HepG2 (cell line): ENCODE measurements around the gene NBPF1. TPM values are rescaled to one million over a fixed set of nuclear protein-coding genes. Genes with fewer than 3 reads are reported as not detected.

ENCODE experiments used
- ATAC-seq: fragments of 200-7000 bp; cut with Tn5 transposase; 3 replicates; pipeline ENCODE4 v1.9.1; 2020; ENCODE audit warnings: mild to moderate bottlenecking, moderate library complexity
- BruUV-seq: library from RNA; stranded (reverse); fragments of 400-500 nt; replicated peaks from 2 replicates; lab custom pipeline; 2021; lab: Mats Ljungman, UMichigan
- CTCF ChIA-PET: fragments of 300-600 bp; formaldehyde crosslinking; extraction: SDS; loops from one replicate; lab custom pipeline; 2021; ENCODE audit warnings: low total read pairs, inconsistent platforms, low intra/inter-chr PET ratio; lab: Yijun Ruan, JAX
- POLR2A ChIA-PET: fragments of 350-600 bp; sonication (Branson Sonifier 250); formaldehyde crosslinking; loops from one replicate; lab custom pipeline; 2020; ENCODE audit warnings: antibody characterized with exemption, inconsistent platforms; lab: Yijun Ruan, JAX
- DNase-seq: peaks from one replicate; pipeline ENCODE4 v3.0.0-alpha.2; 2015; ENCODE audit warnings: low spot score
- FAIRE-seq: peaks from 3 replicates; lab custom pipeline; 2011; peaks lifted over from hg19 to GRCh38; lab: Jason Lieb, UNC
- H2AFZ ChIP-seq: one replicate; pipeline ENCODE4 v1.6.1; 2011; ENCODE audit warnings: low read length, inconsistent platforms
- H3K27ac ChIP-seq: fragments of 300-600 bp; 3 replicates; pipeline ENCODE4 v1.8.0; 2011; ENCODE audit warnings: mixed run types, mild to moderate bottlenecking, mixed read lengths, low read length, inconsistent platforms; ENCODE audit not compliant: insufficient read depth; ENCODE audit errors: extremely low read length
- H3K27me3 ChIP-seq, 2 experiments: fragments of 200-600 bp in 1 of 2; 2 replicates in 1 of 2; 3 replicates in 1 of 2; pipeline versions ENCODE4 v1.6.0 to v1.8.0; 2011; ENCODE audit warnings: low read length in 2 of 2, mild to moderate bottlenecking in 2 of 2, moderate library complexity in 2 of 2, inconsistent platforms in 1 of 2; ENCODE audit not compliant: insufficient read depth in 2 of 2, control insufficient read depth in 1 of 2
- H3K36me3 ChIP-seq, 2 experiments: fragments of 200-600 bp in 1 of 2; replicated peaks in 1 of 2; 2 replicates in 1 of 2; 3 replicates in 1 of 2; pipeline versions ENCODE4 v1.5.1 to v1.8.0; 2011; ENCODE audit warnings: low read length in 2 of 2, inconsistent platforms in 1 of 2; ENCODE audit not compliant: insufficient read depth in 2 of 2, control insufficient read depth in 1 of 2
- H3K4me1 ChIP-seq: 2 replicates; pipeline ENCODE4 v1.5.1; 2012; ENCODE audit warnings: low read length, inconsistent platforms; ENCODE audit not compliant: insufficient read depth
- H3K4me2 ChIP-seq: 2 replicates; pipeline ENCODE4 v1.6.0; 2011; ENCODE audit warnings: low read depth, low read length, inconsistent platforms
- H3K4me3 ChIP-seq, 3 experiments: fragments of 200-600 bp in 1 of 3; sonication (generic), shearing (Covaris generic) in 1 of 3; replicated peaks in 1 of 3; 2 replicates each; pipeline ENCODE4 v1.5.1; 2011 to 2016; ENCODE audit warnings: low read length in 3 of 3, inconsistent platforms in 2 of 3, low read depth in 2 of 3, mild to moderate bottlenecking in 2 of 3, control low read depth in 1 of 3, mixed read lengths in 1 of 3; ENCODE audit not compliant: insufficient read depth in 1 of 3
- H3K79me2 ChIP-seq: one replicate; pipeline ENCODE4 v1.6.1; 2011; ENCODE audit warnings: low read length, inconsistent platforms; ENCODE audit not compliant: insufficient read depth
- H3K9ac ChIP-seq: 2 replicates; pipeline ENCODE4 v1.6.0; 2011; ENCODE audit warnings: mild to moderate bottlenecking, low read depth, low read length, inconsistent platforms; ENCODE audit not compliant: insufficient read depth
- H3K9me3 ChIP-seq: 2 replicates; pipeline ENCODE4 v1.5.1; 2012; ENCODE audit warnings: mild to moderate bottlenecking, low read length
- H4K20me1 ChIP-seq: 2 replicates; pipeline ENCODE4 v1.6.0; 2011; ENCODE audit warnings: inconsistent platforms, mild to moderate bottlenecking, low read length, moderate library complexity; ENCODE audit not compliant: insufficient read depth
- CEBPZ ChIP-seq: IDR thresholded peaks from 2 replicates; pipeline ENCODE4 v1.6.1; 2012; ENCODE audit warnings: low read length, improper control_type of control experiment
- CREBL2 ChIP-seq: sonication (generic); formaldehyde crosslinking; IDR thresholded peaks from 2 replicates; pipeline ENCODE4 v1.8.1; 2023; ENCODE audit warnings: missing genetic modification reagents, mild to moderate bottlenecking, borderline replicate concordance
- FOXO4 ChIP-seq: sonication (generic); formaldehyde crosslinking; conservative IDR thresholded peaks from 2 replicates; pipeline ENCODE4 v1.8.1; 2023; ENCODE audit warnings: missing genetic modification reagents
- GLI4 ChIP-seq: sonication (generic); formaldehyde crosslinking; IDR thresholded peaks from 2 replicates; pipeline ENCODE4 v1.5.1; 2020; ENCODE audit warnings: missing genetic modification reagents, mild to moderate bottlenecking, moderate library complexity, borderline replicate concordance
- HOMEZ ChIP-seq: IDR thresholded peaks from 2 replicates; pipeline ENCODE4 v1.6.1; 2016; ENCODE audit warnings: low read depth
- MED8 ChIP-seq: sonication (generic); formaldehyde crosslinking; IDR thresholded peaks from 2 replicates; pipeline ENCODE4 v1.8.1; 2023; ENCODE audit warnings: mild to moderate bottlenecking, missing genetic modification reagents; ENCODE audit not compliant: insufficient replicate concordance
- NCOA1 ChIP-seq: sonication (generic); formaldehyde crosslinking; IDR thresholded peaks from 2 replicates; pipeline ENCODE4 v1.9.0; 2021; ENCODE audit warnings: missing genetic modification reagents
- NR0B2 ChIP-seq: sonication (generic); formaldehyde crosslinking; IDR thresholded peaks from 2 replicates; pipeline ENCODE4 v1.4.0; 2020; ENCODE audit warnings: mild to moderate bottlenecking, missing genetic modification reagents
- RBM22 ChIP-seq: fragments of 200-400 bp; formaldehyde crosslinking; optimal IDR thresholded peaks from 2 replicates; pipeline ENCODE3; 2017; ENCODE audit warnings: mild to moderate bottlenecking, low read length, moderate library complexity
- SP1 ChIP-seq, 2 experiments: fragments of 450-650 bp in 1 of 2; sonication (generic) in 1 of 2; formaldehyde crosslinking in 1 of 2; IDR thresholded peaks; 2 replicates each; pipeline versions ENCODE4 v1.4.0 to v1.6.1; 2016 to 2020; ENCODE audit warnings: missing genetic modification reagents in 1 of 2
- TEAD3 ChIP-seq: optimal IDR thresholded peaks from 2 replicates; pipeline ENCODE3; 2016; ENCODE audit warnings: borderline replicate concordance
- ZFP36 ChIP-seq: fragments of 150-350 bp; IDR thresholded peaks from 2 replicates; pipeline ENCODE4 v1.6.1; 2018; ENCODE audit warnings: borderline replicate concordance, low read length, low read depth; ENCODE audit not compliant: partially characterized antibody
- ZNF569 ChIP-seq: sonication (generic); formaldehyde crosslinking; IDR thresholded peaks from 2 replicates; pipeline ENCODE4 v1.5.0; 2020; ENCODE audit warnings: mild to moderate bottlenecking, missing genetic modification reagents, moderate library complexity, borderline replicate concordance
- ZSCAN22 ChIP-seq: sonication (generic); formaldehyde crosslinking; IDR thresholded peaks from 2 replicates; pipeline ENCODE4 v1.4.0; 2020; ENCODE audit warnings: mild to moderate bottlenecking, missing genetic modification reagents
- WGBS: methylation state at CpG from one replicate; pipeline ENCODE4 v1.1.6; 2017; ENCODE audit warnings: low lambda C conversion rate; 5-methylcytosine and 5-hydroxymethylcytosine counted together
- in situ Hi-C: cut with HindIII; loops from 2 replicates; pipeline ENCODE4 v1.10.0; 2017; ENCODE audit warnings: low pct_unique_long_range_greater_than_20kb; ENCODE audit not compliant: extremely low pct_ligation_motif_present
- intact Hi-C: fragments of 100-400 bp; cut with micrococcal nuclease; formaldehyde crosslinking; loops from one replicate; pipeline ENCODE4 v1.10.0; 2022; ENCODE audit not compliant: unreplicated experiment
- polyA plus RNA-seq, 8 experiments: library from polyadenylated mRNA; depleted of rRNA in 3 of 8; stranded (reverse) in 7 of 8; unstranded in 1 of 8; fragments of >200 nt; fragmentation: Illumina TruSeq in 4 of 8; extraction: Trizol in 4 of 8; gene quantifications; 2 replicates each; pipeline versions ENCODE4 v1.2.1 to v1.2.3, GENCODE V29; 2011 to 2016; ENCODE audit warnings: low read depth in 4 of 8, missing spikeins in 1 of 8, mixed read lengths in 1 of 8; ENCODE audit not compliant: insufficient read depth in 1 of 8
- total RNA-seq, 5 experiments: library from RNA; depleted of rRNA; stranded (reverse); fragments of >200 nt; fragmentation: Illumina TruSeq; extraction: Trizol; gene quantifications; 2 replicates each; pipeline ENCODE4 v1.2.3, GENCODE V29; 2016; ENCODE audit warnings: low read depth in 1 of 5

NBPF1 gene
- total and polyA plus RNA-seq, 2 of the 13 experiments (the other 11 are each of a cell fraction or from before 2014, with no cell fraction given): 30.3 to 35.6 TPM

GRCh38 chr1:16614361-16615252, 1.2 kb upstream of the NBPF1 start:
- no peaks in the 10 kb centered on the region for H3K9me3 ChIP-seq
- H3K4me1 ChIP-seq: peaks cover 35% of the 10 kb centered on the region
- peaks cover 8 to 18% of the 10 kb centered on the region in 2 experiments; a peak in 4 of 5 replicates for H3K36me3 ChIP-seq
- CTCF ChIA-PET: no interaction called here
- H3K27ac ChIP-seq: no peak overlapping the region
- no peak overlapping the region for H3K9ac ChIP-seq
- BruUV-seq: no TSS peak
- H4K20me1 ChIP-seq: no peaks in the 10 kb centered on the region
- H3K4me2 ChIP-seq: peak overlapping the region; percentile 90
- 73% methylated on average over 11 of the region's 11 CpGs for WGBS
- no peak overlapping the region for H2AFZ ChIP-seq
- ATAC-seq (no peak), DNase-seq (no peak), FAIRE-seq (no peak)
- POLR2A ChIA-PET: interaction anchor here (2.1 kb wide), 1 partner anchor 14 kb away, joined by 5 read pairs; no protein-coding TSS in a partner anchor
- in situ Hi-C loops (no loop called here), intact Hi-C loops (no loop called here)
- H3K79me2 ChIP-seq: peaks cover 32% of the 10 kb centered on the region
- peaks cover 0 to 1% of the 10 kb centered on the region in 2 experiments; a peak in 1 of 5 replicates for H3K27me3 ChIP-seq
- H3K4me3 ChIP-seq: no peak overlapping the region
- TF ChIP-seq TEAD3 (CRISPR knock-in tag) (peak; percentile 26), ZSCAN22 (0 out of 2 replicates have a peak, but pooled peaks have one; percentile 46), ZNF569 (CRISPR knock-in tag) (peak; percentile 10; the same call in 1 of the 2 replicates), CEBPZ (no peak), HOMEZ (CRISPR knock-in tag) (no peak), SP1 (IDR thresholded peaks at IDR 0.05) (no peak), SP1 (CRISPR knock-in tag; IDR thresholded peaks at IDR 0.05) (peak; percentile 29; the same call in 1 of the 2 replicates), NCOA1 (CRISPR knock-in tag) (peak; percentile 32; the same call in 1 of the 2 replicates), NR0B2 (CRISPR knock-in tag) (0 out of 2 replicates have a peak, but pooled peaks have one; percentile 30), RBM22 (peak; percentile 38), FOXO4 (CRISPR knock-in tag) (0 out of 2 replicates have a peak, but pooled peaks have one; percentile 62), MED8 (CRISPR knock-in tag) (no peak), GLI4 (CRISPR knock-in tag) (0 out of 2 replicates have a peak, but pooled peaks have one; percentile 37), CREBL2 (no peak), ZFP36 (no peak)
